ENCODE data around the gene ZNF837.
A peak's percentile ranks its signal among the peaks of the same experiment; 100 is the strongest.

ZNF837 gene

GRCh38 chr19:58387338-58388174 is 6.7 kb upstream of the ZNF837 start:
- no peak for DNase-seq (ENCODE audit: low read depth)
- TF ChIP-seq CTCF (IDR thresholded peaks at IDR 0.05; ENCODE audit: insufficient read depth, low read depth, low read length, missing control alignments): no peak

GRCh38 chr19:58386576-58387337 is 5.9 kb upstream of the ZNF837 start, which contains the start of gene RPS5:
Gene RPS5 (plus strand): TSS chr19:58387269. CDS start chr19:58388138, 869 bp downstream.
- TF ChIP-seq CTCF (IDR thresholded peaks at IDR 0.05; ENCODE audit: insufficient read depth, low read depth, low read length, missing control alignments): no peak
- peak; percentile 99 for DNase-seq (ENCODE audit: low read depth)
- peak within 1 kb of the TSS; percentile 88 for H3K4me3 ChIP-seq (ENCODE audit: low read depth, low read length)

More at GRCh38 chr19:58387338-58388174, 6.7 kb upstream of the ZNF837 start:
- peak overlapping the region; percentile 88 for H3K4me3 ChIP-seq (ENCODE audit: low read depth, low read length)

GRCh38 chr19:58385891-58386575 is 5.2 kb upstream of the ZNF837 start:
- peak; percentile 68 for DNase-seq (ENCODE audit: low read depth)
- H3K4me3 ChIP-seq (ENCODE audit: low read depth, low read length): peak overlapping the region; percentile 88
- TF ChIP-seq CTCF (IDR thresholded peaks at IDR 0.05; ENCODE audit: insufficient read depth, low read depth, low read length, missing control alignments): no peak

GRCh38 chr19:58385313-58385890 is 4.6 kb upstream of the ZNF837 start:
- peak overlapping the region; percentile 88 for H3K4me3 ChIP-seq (ENCODE audit: low read depth, low read length)
- no peak for DNase-seq (ENCODE audit: low read depth)
- TF ChIP-seq CTCF (IDR thresholded peaks at IDR 0.05; ENCODE audit: insufficient read depth, low read depth, low read length, missing control alignments): no peak

- no peak overlapping the region for H3K4me3 ChIP-seq (ENCODE audit: low read depth, low read length)
- DNase-seq (ENCODE audit: low read depth): no peak
- TF ChIP-seq CTCF (IDR thresholded peaks at IDR 0.05; ENCODE audit: insufficient read depth, low read depth, low read length, missing control alignments): no peak
These were observed 2.3 kb upstream of the ZNF837 start for GRCh38 chr19:58382997-58383603.
